ENCODE measurements around the gene MCHR2.

DNA sequence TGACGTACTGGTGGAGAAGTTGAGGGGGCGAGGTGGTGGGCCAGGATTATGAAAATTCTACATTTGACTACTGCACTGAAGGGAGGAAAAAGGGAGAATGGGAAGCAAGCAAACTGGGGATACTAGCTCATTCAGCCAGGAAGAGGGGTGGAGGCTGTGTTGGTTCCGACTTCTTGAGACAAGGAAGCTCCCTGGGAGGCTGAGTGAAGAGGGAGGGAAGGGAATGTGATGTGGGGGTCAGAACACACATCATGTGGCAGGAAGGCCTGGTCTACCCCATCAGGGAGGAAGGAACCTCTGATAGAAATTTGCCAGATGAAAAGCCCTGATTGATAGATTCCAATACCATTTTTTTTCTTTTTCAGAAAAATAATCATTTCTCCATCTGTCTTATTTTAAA is 28.8 kb upstream of the MCHR2 start:
- TF ChIP-seq, protein P1, sequence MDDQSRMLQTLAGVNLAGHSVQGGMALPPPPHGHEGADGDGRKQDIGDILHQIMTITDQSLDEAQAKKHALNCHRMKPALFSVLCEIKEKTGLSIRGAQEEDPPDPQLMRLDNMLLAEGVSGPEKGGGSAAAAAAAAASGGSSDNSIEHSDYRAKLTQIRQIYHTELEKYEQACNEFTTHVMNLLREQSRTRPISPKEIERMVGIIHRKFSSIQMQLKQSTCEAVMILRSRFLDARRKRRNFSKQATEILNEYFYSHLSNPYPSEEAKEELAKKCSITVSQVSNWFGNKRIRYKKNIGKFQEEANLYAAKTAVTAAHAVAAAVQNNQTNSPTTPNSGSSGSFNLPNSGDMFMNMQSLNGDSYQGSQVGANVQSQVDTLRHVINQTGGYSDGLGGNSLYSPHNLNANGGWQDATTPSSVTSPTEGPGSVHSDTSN (CRISPR knock-in tag; IDR thresholded peaks at IDR 0.05) = no peak
- TF ChIP-seq ZNF501 (tag by site-specific recombination; IDR thresholded peaks at IDR 0.05) (no peak), ZNF596 (tag by site-specific recombination; IDR thresholded peaks at IDR 0.05) (no peak), GLI4 (tag by site-specific recombination; IDR thresholded peaks at IDR 0.05) (no peak), ZBTB17 (tag by site-specific recombination; IDR thresholded peaks at IDR 0.05) (no peak), BCL11A (tag by site-specific recombination; IDR thresholded peaks at IDR 0.05; ENCODE audit: low read depth) (no peak), ZFP37 (tag by site-specific recombination; IDR thresholded peaks at IDR 0.05) (no peak), REST (tag by site-specific recombination; IDR thresholded peaks at IDR 0.05) (no peak)
- TF ChIP-seq, protein P2, sequence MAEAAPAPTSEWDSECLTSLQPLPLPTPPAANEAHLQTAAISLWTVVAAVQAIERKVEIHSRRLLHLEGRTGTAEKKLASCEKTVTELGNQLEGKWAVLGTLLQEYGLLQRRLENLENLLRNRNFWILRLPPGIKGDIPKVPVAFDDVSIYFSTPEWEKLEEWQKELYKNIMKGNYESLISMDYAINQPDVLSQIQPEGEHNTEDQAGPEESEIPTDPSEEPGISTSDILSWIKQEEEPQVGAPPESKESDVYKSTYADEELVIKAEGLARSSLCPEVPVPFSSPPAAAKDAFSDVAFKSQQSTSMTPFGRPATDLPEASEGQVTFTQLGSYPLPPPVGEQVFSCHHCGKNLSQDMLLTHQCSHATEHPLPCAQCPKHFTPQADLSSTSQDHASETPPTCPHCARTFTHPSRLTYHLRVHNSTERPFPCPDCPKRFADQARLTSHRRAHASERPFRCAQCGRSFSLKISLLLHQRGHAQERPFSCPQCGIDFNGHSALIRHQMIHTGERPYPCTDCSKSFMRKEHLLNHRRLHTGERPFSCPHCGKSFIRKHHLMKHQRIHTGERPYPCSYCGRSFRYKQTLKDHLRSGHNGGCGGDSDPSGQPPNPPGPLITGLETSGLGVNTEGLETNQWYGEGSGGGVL (tag by site-specific recombination; IDR thresholded peaks at IDR 0.05) = no peak
- TF ChIP-seq, protein P3, sequence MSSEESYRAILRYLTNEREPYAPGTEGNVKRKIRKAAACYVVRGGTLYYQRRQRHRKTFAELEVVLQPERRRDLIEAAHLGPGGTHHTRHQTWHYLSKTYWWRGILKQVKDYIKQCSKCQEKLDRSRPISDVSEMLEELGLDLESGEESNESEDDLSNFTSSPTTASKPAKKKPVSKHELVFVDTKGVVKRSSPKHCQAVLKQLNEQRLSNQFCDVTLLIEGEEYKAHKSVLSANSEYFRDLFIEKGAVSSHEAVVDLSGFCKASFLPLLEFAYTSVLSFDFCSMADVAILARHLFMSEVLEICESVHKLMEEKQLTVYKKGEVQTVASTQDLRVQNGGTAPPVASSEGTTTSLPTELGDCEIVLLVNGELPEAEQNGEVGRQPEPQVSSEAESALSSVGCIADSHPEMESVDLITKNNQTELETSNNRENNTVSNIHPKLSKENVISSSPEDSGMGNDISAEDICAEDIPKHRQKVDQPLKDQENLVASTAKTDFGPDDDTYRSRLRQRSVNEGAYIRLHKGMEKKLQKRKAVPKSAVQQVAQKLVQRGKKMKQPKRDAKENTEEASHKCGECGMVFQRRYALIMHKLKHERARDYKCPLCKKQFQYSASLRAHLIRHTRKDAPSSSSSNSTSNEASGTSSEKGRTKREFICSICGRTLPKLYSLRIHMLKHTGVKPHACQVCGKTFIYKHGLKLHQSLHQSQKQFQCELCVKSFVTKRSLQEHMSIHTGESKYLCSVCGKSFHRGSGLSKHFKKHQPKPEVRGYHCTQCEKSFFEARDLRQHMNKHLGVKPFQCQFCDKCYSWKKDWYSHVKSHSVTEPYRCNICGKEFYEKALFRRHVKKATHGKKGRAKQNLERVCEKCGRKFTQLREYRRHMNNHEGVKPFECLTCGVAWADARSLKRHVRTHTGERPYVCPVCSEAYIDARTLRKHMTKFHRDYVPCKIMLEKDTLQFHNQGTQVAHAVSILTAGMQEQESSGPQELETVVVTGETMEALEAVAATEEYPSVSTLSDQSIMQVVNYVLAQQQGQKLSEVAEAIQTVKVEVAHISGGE (tag by site-specific recombination; conservative IDR thresholded peaks at IDR 0.05; ENCODE audit: low read depth) = no peak
- TF ChIP-seq, protein P4, sequence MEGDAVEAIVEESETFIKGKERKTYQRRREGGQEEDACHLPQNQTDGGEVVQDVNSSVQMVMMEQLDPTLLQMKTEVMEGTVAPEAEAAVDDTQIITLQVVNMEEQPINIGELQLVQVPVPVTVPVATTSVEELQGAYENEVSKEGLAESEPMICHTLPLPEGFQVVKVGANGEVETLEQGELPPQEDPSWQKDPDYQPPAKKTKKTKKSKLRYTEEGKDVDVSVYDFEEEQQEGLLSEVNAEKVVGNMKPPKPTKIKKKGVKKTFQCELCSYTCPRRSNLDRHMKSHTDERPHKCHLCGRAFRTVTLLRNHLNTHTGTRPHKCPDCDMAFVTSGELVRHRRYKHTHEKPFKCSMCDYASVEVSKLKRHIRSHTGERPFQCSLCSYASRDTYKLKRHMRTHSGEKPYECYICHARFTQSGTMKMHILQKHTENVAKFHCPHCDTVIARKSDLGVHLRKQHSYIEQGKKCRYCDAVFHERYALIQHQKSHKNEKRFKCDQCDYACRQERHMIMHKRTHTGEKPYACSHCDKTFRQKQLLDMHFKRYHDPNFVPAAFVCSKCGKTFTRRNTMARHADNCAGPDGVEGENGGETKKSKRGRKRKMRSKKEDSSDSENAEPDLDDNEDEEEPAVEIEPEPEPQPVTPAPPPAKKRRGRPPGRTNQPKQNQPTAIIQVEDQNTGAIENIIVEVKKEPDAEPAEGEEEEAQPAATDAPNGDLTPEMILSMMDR (tag by site-specific recombination; IDR thresholded peaks at IDR 0.05) = no peak
